Neural cell (in vitro differentiated cells): ENCODE measurements around the gene TMEM131.

Experiments used
- CTCF ChIP-seq: fragments of 450-650 bp; IDR thresholded peaks from 2 replicates; pipeline ENCODE4 v1.5.1; 2014; ENCODE audit warnings: antibody characterized with exemption, mild to moderate bottlenecking, moderate library complexity; ENCODE audit not compliant: poor library complexity, severe bottlenecking
- EP300 ChIP-seq: fragments of 450-650 bp; conservative IDR thresholded peaks from 2 replicates; pipeline ENCODE4 v1.6.1; 2014; ENCODE audit warnings: antibody characterized with exemption, mild to moderate bottlenecking, moderate library complexity; ENCODE audit not compliant: poor library complexity, severe bottlenecking
- EZH2 ChIP-seq: fragments of 200-600, 300-800 bp; shearing (Covaris generic), sonication (generic); IDR thresholded peaks from 2 replicates; pipeline ENCODE4 v1.6.1; 2014; ENCODE audit warnings: antibody characterized with exemption, low read length, borderline replicate concordance, mild to moderate bottlenecking; ENCODE audit not compliant: insufficient read depth, poor library complexity, severe bottlenecking
- MXI1 ChIP-seq: fragments of 450-650 bp; conservative IDR thresholded peaks from 2 replicates; pipeline ENCODE4 v1.6.1; 2014; ENCODE audit warnings: antibody characterized with exemption, mild to moderate bottlenecking; ENCODE audit not compliant: poor library complexity, severe bottlenecking
- POLR2AphosphoS5 ChIP-seq: IDR thresholded peaks from 2 replicates; pipeline ENCODE4 v1.6.1; 2012
- RAD21 ChIP-seq: fragments of 450-650 bp; conservative IDR thresholded peaks from 2 replicates; pipeline ENCODE4 v1.6.1; 2014; ENCODE audit warnings: antibody characterized with exemption, mild to moderate bottlenecking, moderate library complexity
- REST ChIP-seq: IDR thresholded peaks from 2 replicates; pipeline ENCODE4 v1.6.1; 2012; ENCODE audit warnings: borderline replicate concordance
- TAF1 ChIP-seq: IDR thresholded peaks from 2 replicates; pipeline ENCODE4 v1.6.1; 2012; ENCODE audit warnings: low read depth

GRCh38 chr2:97718051-97718882 lies 277.5 kb downstream of the TMEM131 start:
- TF ChIP-seq CTCF (no peak), POLR2AphosphoS5 (no peak), TAF1 (no peak), RAD21 (no peak), EP300 (no peak), EZH2 (no peak), REST (no peak), MXI1 (no peak)
